ENCODE measurements around the gene PTPRN2.

PTPRN2 gene

GRCh38 chr7:158322616-158323530 lies 264.8 kb downstream of the PTPRN2 start:
- TF ChIP-seq CTCF (IDR thresholded peaks at IDR 0.05; ENCODE audit: insufficient read depth, low read length, missing control alignments) = no peak
- H3K4me3 ChIP-seq (ENCODE audit: low read depth, low read length) = no peak overlapping the region
- CTCF ChIA-PET = no interaction called here
- POLR2A ChIA-PET = no interaction called here
- no peak for DNase-seq (ENCODE audit: low read depth, low spot score)

- POLR2A ChIA-PET = no interaction called here
These were observed 265.5 kb downstream of the PTPRN2 start for GRCh38 chr7:158321936-158322615.

GRCh38 chr7:158321056-158321700 lies 266.4 kb downstream of the PTPRN2 start:
- no peak for DNase-seq (ENCODE audit: low read depth, low spot score)
- ChIA-PET POLR2A (no interaction called here), CTCF (no interaction called here)
- no peak for TF ChIP-seq CTCF (IDR thresholded peaks at IDR 0.05; ENCODE audit: insufficient read depth, low read length, missing control alignments)
- no peak overlapping the region for H3K4me3 ChIP-seq (ENCODE audit: low read depth, low read length)

More at GRCh38 chr7:158321936-158322615, 265.5 kb downstream of the PTPRN2 start:
- CTCF ChIA-PET = no interaction called here
- TF ChIP-seq CTCF (IDR thresholded peaks at IDR 0.05; ENCODE audit: insufficient read depth, low read length, missing control alignments) = no peak
- H3K4me3 ChIP-seq (ENCODE audit: low read depth, low read length) = no peak overlapping the region
- DNase-seq (ENCODE audit: low read depth, low spot score) = no peak

GRCh38 chr7:158320328-158320727 lies 267.3 kb downstream of the PTPRN2 start:
- TF ChIP-seq CTCF (IDR thresholded peaks at IDR 0.05; ENCODE audit: insufficient read depth, low read length, missing control alignments) = no peak
- DNase-seq (ENCODE audit: low read depth, low spot score) = no peak
- CTCF ChIA-PET = no interaction called here
- no peak overlapping the region for H3K4me3 ChIP-seq (ENCODE audit: low read depth, low read length)
- POLR2A ChIA-PET = no interaction called here

GRCh38 chr7:158318511-158318913 lies 269.1 kb downstream of the PTPRN2 start:
- ChIA-PET CTCF (no interaction called here), POLR2A (no interaction called here)
- no peak overlapping the region for H3K4me3 ChIP-seq (ENCODE audit: low read depth, low read length)
- no peak for DNase-seq (ENCODE audit: low read depth, low spot score)
- TF ChIP-seq CTCF (IDR thresholded peaks at IDR 0.05; ENCODE audit: insufficient read depth, low read length, missing control alignments) = no peak

Measured in AG04449 (cell line).